ENCODE measurements around the gene TBC1D4. TPM values are rescaled to one million over a fixed set of nuclear protein-coding genes. Genes with fewer than 3 reads are reported as not detected.

The TBC1D4 gene
- total and polyA plus RNA-seq, 2 experiments from 2014 or later, result 5.5 to 13.5 TPM

DNA sequence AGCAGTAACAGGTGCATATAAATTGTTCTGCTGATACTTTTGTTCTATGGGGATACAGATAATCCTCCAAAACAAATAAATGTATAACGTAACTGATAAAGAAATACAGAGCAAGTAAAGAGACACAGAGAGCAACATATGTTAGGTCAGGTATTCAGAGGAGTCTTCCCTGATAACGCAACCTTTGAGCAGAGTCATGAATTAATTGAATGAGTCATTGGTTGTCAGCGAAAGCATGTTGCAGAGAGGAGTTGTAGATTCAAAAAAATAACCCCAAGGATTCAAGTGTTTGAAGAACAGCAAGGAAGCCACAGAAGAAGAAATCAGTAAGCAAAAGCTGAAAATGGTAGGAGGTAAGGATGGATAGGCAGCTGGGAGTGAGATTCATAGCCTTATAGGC lies 245.2 kb downstream of the TBC1D4 start:
- Histone ChIP-seq H3K27me3 (replicated peaks; ENCODE audit: insufficient read depth) (0 out of 2 replicates have a peak, but pooled peaks cover 4% of the 10 kb centered on the region), H3F3A (ENCODE audit: insufficient read depth) (no peaks in the 10 kb centered on the region), H3K9ac (no peak overlapping the region), H3K36me3 (ENCODE audit: low read depth) (no peaks in the 10 kb centered on the region), H4K20me1 (ENCODE audit: insufficient read depth) (no peaks in the 10 kb centered on the region), H3K4me3 (no peak overlapping the region), H3K79me2 (ENCODE audit: insufficient read depth) (no peaks in the 10 kb centered on the region), H3K4me2 (ENCODE audit: unreplicated experiment) (no peak overlapping the region), H3K4me1 (ENCODE audit: insufficient read depth) (no peaks in the 10 kb centered on the region), H3K9me3 (ENCODE audit: low read depth) (no peaks in the 10 kb centered on the region), H3K27ac (no peak overlapping the region), H3K9me2 (ENCODE audit: insufficient read depth) (no peaks in the 10 kb centered on the region), H2AFZ (no peak overlapping the region)
- 66 to 67% methylated on average over 3 of the region's 3 CpGs for WGBS, 2 experiments (ENCODE audit: low coverage in 1 of 2, low lambda C conversion rate in 2 of 2, missing lambda C conversion rate in 2 of 2)
- in situ Hi-C loops (cut with MboI), result no loop called here
- peak; percentile 12 for DNase-seq
- TF ChIP-seq EZH2phosphoT487 (IDR thresholded peaks at IDR 0.05; ENCODE audit: insufficient read depth, low read depth), result no peak
- no peak for TF ChIP-seq EZH2 (IDR thresholded peaks at IDR 0.05; ENCODE audit: insufficient read depth, poor library complexity, severe bottlenecking)

Other genes with a start within 250 kb of the TBC1D4 start
- 79.3 and 100 TPM in 2 replicates for gene COMMD6, start 55.7 kb upstream of the TBC1D4 start, total RNA-seq (2014; rRNA removed; shearing (Covaris generic))
- gene COMMD6, start 55.7 kb upstream of the TBC1D4 start, polyA plus RNA-seq (2016; fragmentation: Nextera tagmentation; extraction: Ambion mirVana), result 361 and 364 TPM in 2 replicates
- 42.8 and 46.7 TPM in 2 replicates for gene UCHL3, start 67.6 kb upstream of the TBC1D4 start, total RNA-seq (2014; rRNA removed; shearing (Covaris generic))
- gene UCHL3, start 67.6 kb upstream of the TBC1D4 start, polyA plus RNA-seq (2016; fragmentation: Nextera tagmentation; extraction: Ambion mirVana), result 116 and 118 TPM in 2 replicates
- gene LMO7, start 154.2 kb upstream of the TBC1D4 start, total RNA-seq (2014; rRNA removed; shearing (Covaris generic)), result 269 and 318 TPM in 2 replicates
- gene LMO7, start 154.2 kb upstream of the TBC1D4 start, polyA plus RNA-seq (2016; fragmentation: Nextera tagmentation; extraction: Ambion mirVana), result 276 and 288 TPM in 2 replicates

Measured in GM23248 (cell line).